Transverse colon (tissue), 3 donors: ENCODE measurements around the gene REM2.
"Not testable (repeated sequence)": the region's sequence is repeated elsewhere in the genome, so short reads cannot be mapped to it uniquely, and the experiment has no call there.

Experiments
- EP300 ChIP-seq: sonication (generic); formaldehyde crosslinking; IDR thresholded peaks from one replicate; pipeline ENCODE4 v1.6.1; 2017; ENCODE audit warnings: antibody characterized with exemption, low read depth
- TF ChIP-seq, protein P1 (sequence below), 5 experiments: fragments of 200-600 bp in 3 of 5; fragments of 450-650 bp in 2 of 5; sonication (generic) in 3 of 5; IDR thresholded peaks; 1 replicate in 2 of 5; 2 replicates in 3 of 5; pipeline ENCODE4 v1.5.1; 2016 to 2017; ENCODE audit warnings: antibody characterized with exemption in 5 of 5, inconsistent platforms in 3 of 5, mild to moderate bottlenecking in 2 of 5, moderate library complexity in 1 of 5

- TF ChIP-seq, protein P1, sequence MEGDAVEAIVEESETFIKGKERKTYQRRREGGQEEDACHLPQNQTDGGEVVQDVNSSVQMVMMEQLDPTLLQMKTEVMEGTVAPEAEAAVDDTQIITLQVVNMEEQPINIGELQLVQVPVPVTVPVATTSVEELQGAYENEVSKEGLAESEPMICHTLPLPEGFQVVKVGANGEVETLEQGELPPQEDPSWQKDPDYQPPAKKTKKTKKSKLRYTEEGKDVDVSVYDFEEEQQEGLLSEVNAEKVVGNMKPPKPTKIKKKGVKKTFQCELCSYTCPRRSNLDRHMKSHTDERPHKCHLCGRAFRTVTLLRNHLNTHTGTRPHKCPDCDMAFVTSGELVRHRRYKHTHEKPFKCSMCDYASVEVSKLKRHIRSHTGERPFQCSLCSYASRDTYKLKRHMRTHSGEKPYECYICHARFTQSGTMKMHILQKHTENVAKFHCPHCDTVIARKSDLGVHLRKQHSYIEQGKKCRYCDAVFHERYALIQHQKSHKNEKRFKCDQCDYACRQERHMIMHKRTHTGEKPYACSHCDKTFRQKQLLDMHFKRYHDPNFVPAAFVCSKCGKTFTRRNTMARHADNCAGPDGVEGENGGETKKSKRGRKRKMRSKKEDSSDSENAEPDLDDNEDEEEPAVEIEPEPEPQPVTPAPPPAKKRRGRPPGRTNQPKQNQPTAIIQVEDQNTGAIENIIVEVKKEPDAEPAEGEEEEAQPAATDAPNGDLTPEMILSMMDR (IDR thresholded peaks at IDR 0.05) = not testable (repeated sequence)
- not testable (repeated sequence) for TF ChIP-seq EP300
Measured at GRCh38 chr14:22852178-22852577, 30.8 kb upstream of the REM2 start.
